NCI-H2196 (cell line): Measurements from ENCODE around the gene CACNA1F.

Experiments used
- DNase-seq: peaks from one replicate; lab custom pipeline; 2025; ENCODE audit not compliant: unreplicated experiment; lab: John Stamatoyannopoulos, UW

CACNA1F gene

GRCh38 chrX:49257846-49258748 lies 25.0 kb upstream of the CACNA1F start:
- DNase-seq = no peak

- no peak for DNase-seq
Measured at GRCh38 chrX:49257074-49257790, 24.1 kb upstream of the CACNA1F start.

- DNase-seq = no peak
Measured at GRCh38 chrX:49256268-49256995, 23.3 kb upstream of the CACNA1F start.

GRCh38 chrX:49254639-49255038 lies 21.5 kb upstream of the CACNA1F start:
- no peak for DNase-seq

GRCh38 chrX:49251325-49251724 lies 18.2 kb upstream of the CACNA1F start:
- no peak for DNase-seq

- DNase-seq = no peak
Measured at GRCh38 chrX:49250578-49250977, 17.4 kb upstream of the CACNA1F start.

GRCh38 chrX:49250066-49250465 lies 16.9 kb upstream of the CACNA1F start:
- no peak for DNase-seq

- no peak for DNase-seq
Measured at GRCh38 chrX:49249616-49250015, 16.5 kb upstream of the CACNA1F start.

- no peak for DNase-seq
Measured at GRCh38 chrX:49249071-49249470, 15.9 kb upstream of the CACNA1F start.

GRCh38 chrX:49247916-49248811 lies 15.0 kb upstream of the CACNA1F start:
- DNase-seq = no peak

- no peak for DNase-seq
Measured at GRCh38 chrX:49247346-49247745, 14.2 kb upstream of the CACNA1F start.

- DNase-seq = no peak
Measured at GRCh38 chrX:49246541-49246940, 13.4 kb upstream of the CACNA1F start.

GRCh38 chrX:49244207-49244606 lies 11.1 kb upstream of the CACNA1F start:
- no peak for DNase-seq

GRCh38 chrX:49243166-49243565 lies 10.0 kb upstream of the CACNA1F start:
- DNase-seq = no peak

GRCh38 chrX:49242545-49243066 lies 9.5 kb upstream of the CACNA1F start:
- no peak for DNase-seq

- no peak for DNase-seq
Measured at GRCh38 chrX:49238735-49239134, 5.6 kb upstream of the CACNA1F start.

- no peak for DNase-seq
Measured at GRCh38 chrX:49237060-49237459, 3.9 kb upstream of the CACNA1F start.

- DNase-seq = no peak
Measured at GRCh38 chrX:49233887-49234555, 881 bp upstream of the CACNA1F start.

- DNase-seq = no peak
Measured at GRCh38 chrX:49232525-49232924, 615 bp downstream of the CACNA1F start.
